GM21825 (cell line): Measurements from ENCODE around the gene CARD10.

Source experiments
- ATAC-seq: cut with Tn5 transposase; IDR thresholded peaks from one replicate; pipeline ENCODE4 v1.9.1; 2021; ENCODE audit warnings: mild to moderate bottlenecking, moderate library complexity; ENCODE audit not compliant: unreplicated experiment

CARD10 gene

DNA sequence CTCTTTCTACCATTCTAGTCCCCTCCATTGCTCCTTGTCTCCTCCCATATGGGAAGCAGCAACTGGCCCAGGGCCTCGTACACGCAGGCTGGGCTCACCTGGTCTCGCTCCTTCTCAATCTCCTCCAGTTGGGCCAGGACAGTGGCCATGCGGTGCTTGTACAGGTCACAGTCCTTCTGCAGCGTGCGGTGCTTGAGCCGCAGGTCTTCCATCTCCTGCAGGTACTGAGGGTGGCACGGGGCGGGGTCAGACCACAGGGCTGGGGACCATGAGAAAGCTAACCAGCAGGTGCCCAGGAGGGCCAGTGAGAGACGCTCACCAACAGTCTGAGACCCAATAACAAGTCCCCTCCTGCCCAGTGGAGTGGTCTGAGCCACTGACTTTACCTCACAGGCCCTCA lies 11.5 kb downstream of the CARD10 start:
- no peak for ATAC-seq

DNA sequence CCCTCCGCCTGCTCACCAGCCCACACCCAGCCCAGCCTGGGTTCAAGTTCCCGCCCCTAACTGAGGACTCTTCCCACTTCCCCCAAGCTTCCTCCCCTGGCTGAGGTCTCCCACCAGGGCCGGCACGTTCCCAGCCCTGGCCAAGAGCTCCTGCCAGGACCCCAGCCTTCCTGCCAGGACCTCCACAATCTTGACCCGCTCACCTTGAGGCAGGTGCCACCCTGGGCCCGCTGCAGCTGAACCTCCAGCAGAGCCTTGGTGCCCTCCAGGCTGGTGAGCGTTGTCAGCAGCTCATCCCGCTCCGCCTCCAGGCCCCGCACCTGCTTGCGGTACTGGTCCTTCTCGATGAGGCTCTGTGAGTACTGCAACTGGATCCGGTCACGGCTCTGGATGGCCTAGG lies 13.2 kb downstream of the CARD10 start:
- no peak for ATAC-seq

GRCh38 chr22:37505565-37505964 lies 13.7 kb downstream of the CARD10 start:
- no peak for ATAC-seq

DNA sequence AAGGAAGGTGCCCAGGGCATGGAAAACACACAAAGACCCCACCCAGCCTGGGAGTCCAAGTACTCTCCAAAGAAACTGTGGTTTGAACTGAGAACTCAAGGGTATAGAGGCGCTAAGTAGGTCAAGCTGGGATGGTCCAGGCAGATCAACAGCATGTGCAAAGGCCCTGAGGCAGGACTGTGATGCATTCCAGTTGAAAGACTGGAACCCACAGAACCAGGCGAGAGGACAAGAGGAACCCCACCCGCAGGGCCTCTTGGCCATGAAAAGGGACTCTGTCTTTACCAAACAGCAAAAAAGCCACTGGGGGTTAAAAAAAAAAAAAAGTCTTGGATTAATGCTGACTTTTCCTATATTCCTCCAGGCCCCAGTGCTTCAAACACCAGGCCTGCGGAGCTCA lies 14.3 kb downstream of the CARD10 start:
- no peak for ATAC-seq

DNA sequence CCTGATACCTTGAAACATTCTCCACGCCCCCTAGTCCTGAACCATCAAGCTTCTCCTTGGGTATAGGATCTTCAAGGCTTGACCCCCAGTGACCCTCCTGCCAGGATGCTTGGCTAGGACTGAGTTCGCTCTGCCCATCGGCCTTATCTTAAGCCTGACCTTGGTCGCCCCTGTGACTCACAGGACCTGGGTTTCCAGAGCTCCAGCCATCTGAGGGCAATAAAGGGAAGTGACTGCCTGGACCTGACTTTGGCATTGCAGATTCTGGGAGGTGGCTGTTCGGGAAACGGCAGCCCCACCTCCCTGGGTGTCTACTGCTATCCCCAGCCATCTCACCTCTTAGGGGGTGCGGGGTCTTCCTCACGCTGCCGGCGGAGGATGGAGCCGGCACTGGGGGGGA lies 15.4 kb downstream of the CARD10 start:
- no peak for ATAC-seq

- ATAC-seq, result no peak
Observed at GRCh38 chr22:37503183-37503683, 16.0 kb downstream of the CARD10 start.

DNA sequence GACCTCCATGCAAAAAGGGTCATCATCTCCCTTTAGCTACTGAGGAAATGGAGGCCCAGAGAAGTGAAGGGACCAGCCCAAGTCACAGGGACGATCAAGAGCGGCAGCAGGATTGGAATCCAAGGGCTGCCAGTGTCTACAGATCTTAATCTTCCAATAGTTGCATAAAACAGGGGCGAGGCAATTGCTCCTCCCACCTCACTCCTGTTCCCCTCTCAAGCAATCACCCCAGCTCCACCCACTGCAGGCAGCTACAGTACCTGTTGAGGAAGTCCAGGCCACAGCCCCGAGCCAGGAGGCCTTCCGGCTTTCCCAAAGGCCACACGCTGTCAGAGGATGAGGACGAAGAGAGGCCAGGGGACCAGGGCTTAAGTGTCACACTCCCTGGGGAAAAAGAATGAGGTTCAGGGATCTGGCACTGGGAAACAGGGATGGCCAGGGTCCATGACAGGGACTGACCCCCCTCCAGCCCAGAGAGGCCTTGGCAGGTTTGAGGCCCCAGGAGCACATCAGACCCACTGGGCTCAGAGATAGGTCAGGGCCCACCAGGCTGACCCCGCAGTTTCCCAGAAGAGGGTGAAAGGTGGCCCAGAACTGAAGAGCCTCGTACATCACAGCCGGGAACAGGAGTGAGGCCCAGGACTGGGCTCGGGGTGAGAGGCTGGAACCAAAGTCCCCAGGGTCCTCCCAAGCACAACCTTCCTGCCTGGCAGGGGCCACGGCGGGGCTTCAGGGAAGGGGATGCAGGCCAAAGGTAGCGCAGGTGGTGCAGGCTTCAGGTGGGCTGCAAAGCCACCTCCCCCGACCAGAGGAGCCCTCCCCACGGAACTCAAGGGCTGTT lies 16.7 kb downstream of the CARD10 start:
- ATAC-seq, result no peak

DNA sequence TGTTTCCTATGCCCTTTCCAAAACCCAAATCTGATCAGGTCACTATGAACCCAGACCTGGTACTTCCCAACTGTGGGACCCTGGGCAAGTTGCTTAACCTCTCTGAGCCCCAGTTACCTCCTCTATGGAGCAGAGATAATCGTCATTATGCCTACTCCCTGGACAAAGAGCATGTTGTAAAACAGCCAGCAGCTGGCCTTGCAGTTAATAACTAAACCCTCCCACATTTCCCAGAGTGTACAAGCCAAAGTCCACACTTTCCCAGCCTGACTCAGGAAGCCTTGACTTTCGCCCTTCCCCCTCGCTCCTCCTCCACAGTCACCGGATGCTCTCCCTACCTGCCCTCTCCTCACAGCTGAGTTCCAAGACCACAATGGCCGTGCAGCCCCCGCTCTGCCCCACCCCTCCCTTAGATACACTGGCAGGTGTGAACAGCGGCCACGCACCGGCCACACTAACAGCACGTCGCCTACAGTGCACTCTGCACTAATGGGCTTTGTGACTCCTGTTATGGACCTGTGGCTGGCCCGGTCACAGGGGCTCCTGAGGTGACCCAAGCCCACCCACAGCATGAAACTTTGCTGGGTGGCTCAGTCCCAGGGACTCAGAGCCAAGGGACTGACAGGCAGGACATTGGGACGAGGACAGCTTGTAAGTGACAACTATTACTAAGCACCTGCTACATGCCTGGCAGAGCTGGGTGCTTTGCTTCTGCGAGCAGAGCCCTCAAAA lies 17.4 kb downstream of the CARD10 start:
- ATAC-seq, result no peak

GRCh38 chr22:37500745-37501609 lies 18.2 kb downstream of the CARD10 start:
- no peak for ATAC-seq

DNA sequence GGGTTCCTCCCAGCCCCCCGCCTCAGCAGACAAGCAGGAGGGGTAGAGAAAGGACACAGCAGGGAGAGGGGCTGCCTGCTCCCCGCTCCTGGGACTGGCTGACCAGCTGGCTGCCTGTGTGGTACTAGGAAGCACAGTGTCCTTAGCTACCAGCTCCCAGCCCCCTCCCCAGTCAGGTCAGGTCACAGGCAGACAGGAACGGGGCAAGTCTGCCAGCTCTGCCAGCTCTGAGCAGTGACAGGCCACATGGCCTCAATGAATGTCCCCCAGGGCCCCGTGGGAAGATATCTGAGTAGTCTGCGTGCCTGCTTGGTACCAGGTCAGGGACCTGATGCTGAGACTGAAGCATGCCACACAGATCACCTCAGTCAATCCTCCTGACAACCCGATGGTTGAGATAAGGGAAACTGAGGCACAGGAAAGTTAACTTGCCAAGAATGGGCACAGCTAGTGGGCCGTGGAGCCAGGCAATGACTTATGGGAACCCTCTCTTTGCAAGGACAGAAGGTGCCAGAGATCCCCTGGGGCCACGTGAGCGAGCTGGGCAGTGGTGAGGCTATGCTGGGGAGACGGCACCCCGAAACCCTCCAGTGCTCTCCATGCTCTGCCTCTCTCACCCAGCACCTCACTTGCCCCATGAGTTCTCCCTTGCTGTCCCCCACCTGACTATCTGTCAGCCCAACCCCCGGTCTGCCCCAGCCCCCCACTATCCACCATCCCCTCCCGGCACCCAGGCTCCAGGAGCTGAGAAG lies 19.2 kb downstream of the CARD10 start:
- ATAC-seq, result no peak

GRCh38 chr22:37499027-37499707 lies 20.0 kb downstream of the CARD10 start:
- no peak for ATAC-seq

DNA sequence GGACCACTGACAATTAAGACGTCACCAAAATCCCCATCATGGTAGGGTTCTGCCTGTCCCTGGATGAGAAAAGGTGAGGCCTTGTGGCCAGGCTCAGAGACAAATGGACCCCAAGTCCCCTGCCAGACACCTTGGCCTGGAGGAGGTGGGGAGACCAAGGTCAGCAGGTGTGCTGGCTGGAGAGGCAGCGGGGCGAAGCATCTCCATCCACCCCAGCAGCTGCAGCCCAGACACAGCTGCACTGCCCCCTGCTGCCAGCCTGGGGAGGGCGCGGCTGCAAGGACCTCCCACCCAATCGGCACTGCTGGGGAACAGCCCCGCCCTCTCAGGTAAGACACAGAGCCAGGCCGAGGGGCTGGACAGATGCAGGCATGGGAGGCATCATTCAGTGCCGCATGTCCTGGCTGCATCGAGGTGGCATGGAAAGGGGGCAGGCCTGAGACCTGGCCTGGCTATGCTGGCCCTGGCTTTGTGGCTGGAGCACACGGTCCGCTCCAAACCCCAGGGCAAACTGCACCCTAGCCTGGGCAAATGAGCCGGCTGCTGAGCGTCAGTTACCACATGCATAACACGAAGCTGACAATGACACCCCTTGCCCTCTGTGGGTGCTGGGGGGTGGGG lies 20.8 kb downstream of the CARD10 start:
- no peak for ATAC-seq

- ATAC-seq, result no peak
Observed at GRCh38 chr22:37497062-37497599, 22.1 kb downstream of the CARD10 start.

DNA sequence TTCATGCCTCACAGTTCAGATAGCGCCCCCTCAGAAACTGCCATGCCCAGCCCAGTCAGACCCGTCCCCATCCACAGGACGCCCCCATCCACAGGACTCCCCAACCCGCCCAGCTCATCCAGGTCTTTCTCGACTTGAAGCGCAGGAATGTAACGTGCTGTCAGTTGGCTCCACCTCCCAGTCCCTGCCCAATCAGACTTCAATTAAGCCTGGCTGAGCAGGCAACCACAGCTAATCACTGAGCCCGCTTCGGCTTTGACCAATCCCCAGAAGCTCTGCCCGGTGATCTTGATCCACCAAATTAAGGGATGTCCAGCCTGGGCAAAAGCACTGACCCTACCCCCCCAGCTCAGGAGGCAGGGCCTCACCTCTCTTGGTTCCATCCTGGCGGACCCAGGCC lies 22.6 kb downstream of the CARD10 start:
- no peak for ATAC-seq

GRCh38 chr22:37493979-37494378 lies 25.2 kb downstream of the CARD10 start:
- ATAC-seq, result no peak

- no peak for ATAC-seq
Observed at GRCh38 chr22:37492428-37493344, 26.5 kb downstream of the CARD10 start.

- no peak for ATAC-seq
Observed at GRCh38 chr22:37491559-37492427, 27.4 kb downstream of the CARD10 start.
